ENCODE measurements around the gene CHRNA4.

DNA sequence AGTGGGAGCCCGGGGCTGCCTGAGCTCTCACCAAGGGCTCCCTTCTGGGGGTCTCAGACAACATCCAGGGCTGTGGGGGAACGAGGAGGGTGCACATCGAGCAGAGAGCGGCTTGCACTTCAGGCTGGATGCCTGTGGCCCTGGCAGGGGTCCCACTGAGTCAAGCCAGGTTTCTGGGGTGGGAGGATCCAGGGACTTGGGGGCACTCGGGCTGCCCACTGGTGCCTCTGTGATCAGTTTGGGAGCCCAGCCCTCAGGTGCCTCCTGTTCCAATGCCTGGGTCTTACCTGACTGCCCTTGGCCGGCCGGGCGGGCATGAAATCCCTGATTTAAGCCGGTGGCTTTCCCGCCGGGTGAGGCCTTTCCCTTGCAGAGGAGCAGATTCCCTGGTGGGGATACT, 67.7 kb downstream of the CHRNA4 start:
- TF ChIP-seq, protein P1, sequence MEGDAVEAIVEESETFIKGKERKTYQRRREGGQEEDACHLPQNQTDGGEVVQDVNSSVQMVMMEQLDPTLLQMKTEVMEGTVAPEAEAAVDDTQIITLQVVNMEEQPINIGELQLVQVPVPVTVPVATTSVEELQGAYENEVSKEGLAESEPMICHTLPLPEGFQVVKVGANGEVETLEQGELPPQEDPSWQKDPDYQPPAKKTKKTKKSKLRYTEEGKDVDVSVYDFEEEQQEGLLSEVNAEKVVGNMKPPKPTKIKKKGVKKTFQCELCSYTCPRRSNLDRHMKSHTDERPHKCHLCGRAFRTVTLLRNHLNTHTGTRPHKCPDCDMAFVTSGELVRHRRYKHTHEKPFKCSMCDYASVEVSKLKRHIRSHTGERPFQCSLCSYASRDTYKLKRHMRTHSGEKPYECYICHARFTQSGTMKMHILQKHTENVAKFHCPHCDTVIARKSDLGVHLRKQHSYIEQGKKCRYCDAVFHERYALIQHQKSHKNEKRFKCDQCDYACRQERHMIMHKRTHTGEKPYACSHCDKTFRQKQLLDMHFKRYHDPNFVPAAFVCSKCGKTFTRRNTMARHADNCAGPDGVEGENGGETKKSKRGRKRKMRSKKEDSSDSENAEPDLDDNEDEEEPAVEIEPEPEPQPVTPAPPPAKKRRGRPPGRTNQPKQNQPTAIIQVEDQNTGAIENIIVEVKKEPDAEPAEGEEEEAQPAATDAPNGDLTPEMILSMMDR (IDR thresholded peaks at IDR 0.05; ENCODE audit: low read depth, low read length) = no peak
- no peak for TF ChIP-seq EZH2phosphoT487 (IDR thresholded peaks at IDR 0.05; ENCODE audit: low read depth)

Measured in OCI-LY3 (cell line).